CD4-positive, alpha-beta T cell treated with Interleukin-17A for 4 hours (primary cell): ENCODE measurements around the gene ACAD8.

Experiments
- DNase-seq: peaks from one replicate; pipeline ENCODE4 v3.0.0-alpha.2; 2020; ENCODE audit warnings: mixed read lengths

The ACAD8 gene

DNA sequence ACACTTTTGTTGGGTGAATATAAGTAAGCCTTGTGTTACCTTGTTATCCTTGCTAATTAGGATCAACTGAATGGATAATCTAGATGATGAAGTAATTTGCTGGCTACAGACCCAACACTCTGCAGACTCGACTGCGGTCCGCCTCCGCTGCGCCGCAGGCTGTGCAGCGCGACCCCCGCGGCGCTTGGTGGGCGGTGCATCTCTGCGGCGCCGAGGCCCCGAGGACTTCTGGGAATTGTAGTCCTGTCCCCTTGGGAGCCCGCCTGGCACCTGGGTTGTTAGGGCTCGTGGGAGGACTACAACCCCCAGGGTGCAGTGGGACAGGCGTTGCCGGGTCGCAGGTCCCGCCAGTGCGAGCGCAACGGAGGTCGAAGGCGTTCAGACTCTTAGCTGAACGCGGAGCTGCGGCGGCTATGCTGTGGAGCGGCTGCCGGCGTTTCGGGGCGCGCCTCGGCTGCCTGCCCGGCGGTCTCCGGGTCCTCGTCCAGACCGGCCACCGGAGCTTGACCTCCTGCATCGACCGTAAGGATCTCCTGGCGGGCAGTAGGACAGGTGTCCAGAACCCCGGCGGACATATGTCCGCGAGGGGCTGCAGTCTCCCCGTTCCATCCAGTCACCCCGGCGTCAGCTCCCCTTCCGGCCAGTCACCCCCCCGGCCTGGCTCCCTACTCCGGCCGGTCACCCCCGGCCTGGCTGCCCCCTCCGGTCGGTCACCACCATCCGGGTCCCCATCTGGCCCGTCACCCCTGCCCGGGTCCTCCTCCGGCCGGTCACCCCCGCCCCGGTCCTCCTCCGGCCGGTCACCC, at the start of gene ACAD8, which contains the start of gene THYN1:
ACAD8 (plus strand) TSS at position 381 of the 806 bp plus-strand sequence; CDS start at position 414, 33 bp downstream.
THYN1 (minus strand) TSS at position 165 of the 806 bp plus-strand sequence. CDS start 470 bp downstream, outside the sequence.
- DNase-seq = peak; percentile 95

DNA sequence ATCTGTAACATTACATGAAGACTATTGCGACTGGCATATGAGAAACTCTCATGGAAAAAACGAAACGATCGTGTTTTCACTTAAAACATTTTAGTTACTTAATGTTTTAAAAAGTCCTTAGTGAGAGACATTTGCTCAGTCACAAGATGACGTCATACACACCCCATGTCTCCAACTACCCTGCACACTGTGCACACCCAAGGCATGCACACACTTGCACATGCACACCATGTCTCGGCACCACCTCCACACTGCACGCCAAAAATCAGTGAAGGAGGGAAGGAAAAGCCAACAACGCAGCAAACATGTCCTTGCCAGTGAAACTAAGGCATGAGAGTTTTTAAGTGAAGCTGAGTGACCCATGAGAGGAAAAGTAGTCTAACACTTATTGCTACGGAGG, 47.6 kb upstream of the ACAD8 start:
- no peak for DNase-seq

DNA sequence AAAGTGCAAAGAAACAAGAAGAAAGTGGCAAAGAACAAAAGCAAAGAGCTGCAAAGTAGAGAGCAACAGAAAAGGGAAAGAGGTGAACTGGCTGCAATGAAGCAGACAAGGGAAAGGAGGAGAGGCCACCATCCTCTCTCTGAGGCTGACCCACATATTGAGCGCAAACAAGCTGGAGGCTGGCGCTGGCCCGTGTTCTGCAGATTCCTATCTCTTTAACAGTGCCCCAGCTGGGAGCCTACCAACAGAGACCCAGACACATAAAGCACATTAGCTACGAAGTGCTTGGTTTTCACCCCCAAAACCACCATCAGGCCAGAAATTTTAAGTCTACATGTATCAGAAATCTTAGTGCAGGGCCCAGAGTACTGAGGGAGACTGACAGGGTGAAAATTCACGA, 47.2 kb upstream of the ACAD8 start:
- no peak for DNase-seq

DNA sequence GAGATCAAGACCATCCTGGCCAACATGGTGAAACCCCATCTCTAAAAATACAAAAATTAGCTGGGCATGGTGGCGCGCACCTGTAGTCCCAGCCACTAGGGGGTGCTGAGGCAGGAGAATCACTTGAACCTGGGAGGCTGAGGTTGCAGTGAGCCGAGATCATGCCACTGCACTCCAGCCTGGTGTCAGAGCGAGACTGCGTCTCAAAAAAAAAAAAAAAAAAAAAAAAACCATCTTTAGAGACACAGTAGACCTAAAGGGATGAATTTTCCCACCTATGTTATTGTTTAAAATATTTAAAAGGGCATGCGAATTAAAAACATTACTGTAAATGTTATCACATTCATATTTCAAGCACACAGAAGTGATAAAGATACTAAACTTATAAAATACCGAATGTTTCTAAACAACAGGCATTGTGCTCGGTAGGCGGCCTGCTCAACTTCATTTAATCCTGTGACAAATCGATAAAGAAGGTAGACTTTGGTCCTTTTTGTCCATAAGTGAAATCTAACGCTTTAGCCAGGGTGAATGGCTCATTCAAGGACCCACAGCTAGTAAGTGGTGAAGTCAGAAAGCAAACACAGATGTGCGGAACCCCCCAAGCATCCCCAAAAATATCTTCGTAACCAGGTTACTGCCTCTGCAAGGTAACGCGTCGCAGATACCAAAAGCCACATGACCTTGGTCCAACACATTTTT, 45.7 kb upstream of the ACAD8 start:
- peak; percentile 71 for DNase-seq

DNA sequence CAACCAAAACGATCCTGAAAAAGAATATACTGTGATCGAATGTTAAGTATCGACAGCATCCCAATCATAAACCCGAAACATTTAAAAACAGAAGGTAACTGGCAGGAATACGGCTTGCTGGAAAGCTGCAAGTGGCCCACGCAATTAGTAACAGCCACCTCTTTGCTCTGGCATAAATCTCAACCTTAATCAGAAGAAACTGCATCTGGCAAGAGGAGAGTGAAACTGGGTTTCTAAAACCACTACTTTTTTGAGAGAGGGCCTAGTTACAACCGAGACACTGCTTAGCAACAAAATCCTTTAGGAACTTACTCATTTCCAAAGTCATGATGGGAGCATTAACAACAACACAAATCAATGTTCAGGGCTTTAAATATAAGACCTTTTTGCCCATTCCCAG, 37.5 kb upstream of the ACAD8 start:
- no peak for DNase-seq

DNA sequence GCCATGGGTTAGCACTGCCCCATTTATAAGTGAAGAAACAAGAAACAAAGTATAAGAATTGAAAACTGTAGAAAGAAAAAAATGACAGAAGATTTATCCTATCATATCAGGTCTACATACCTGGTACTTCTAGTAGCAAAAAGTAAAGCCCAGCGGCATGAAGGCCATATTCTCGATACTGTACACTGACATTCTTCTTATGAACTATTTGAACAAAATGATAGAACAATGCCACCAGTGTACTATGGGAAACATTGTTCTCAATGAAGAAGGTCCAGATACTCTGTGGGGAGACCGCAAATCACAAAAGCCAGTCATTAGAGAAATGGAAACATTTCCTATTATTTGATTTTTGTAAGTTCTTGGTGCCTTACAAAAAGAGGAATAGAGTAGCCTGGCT, 36.6 kb upstream of the ACAD8 start:
- no peak for DNase-seq

DNA sequence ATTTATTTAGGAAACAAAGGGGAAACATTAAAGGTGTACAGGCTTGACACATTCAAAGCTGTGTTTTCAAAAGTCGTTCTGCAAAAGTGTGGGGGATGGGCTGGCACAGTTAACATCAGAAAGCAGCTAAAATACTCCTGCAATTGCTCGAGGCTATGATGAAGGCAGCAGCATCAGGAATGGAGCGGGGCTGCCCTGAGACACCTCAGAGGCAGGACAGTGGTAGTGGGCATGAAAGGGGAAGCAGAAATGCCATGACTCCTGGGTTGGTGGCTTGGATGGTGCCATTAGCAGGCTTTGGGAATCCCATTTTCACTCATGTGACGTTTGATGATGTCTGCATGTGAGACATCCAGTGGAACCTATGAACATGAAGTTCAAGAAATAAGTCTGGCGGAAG, 30.2 kb upstream of the ACAD8 start:
- no peak for DNase-seq

DNA sequence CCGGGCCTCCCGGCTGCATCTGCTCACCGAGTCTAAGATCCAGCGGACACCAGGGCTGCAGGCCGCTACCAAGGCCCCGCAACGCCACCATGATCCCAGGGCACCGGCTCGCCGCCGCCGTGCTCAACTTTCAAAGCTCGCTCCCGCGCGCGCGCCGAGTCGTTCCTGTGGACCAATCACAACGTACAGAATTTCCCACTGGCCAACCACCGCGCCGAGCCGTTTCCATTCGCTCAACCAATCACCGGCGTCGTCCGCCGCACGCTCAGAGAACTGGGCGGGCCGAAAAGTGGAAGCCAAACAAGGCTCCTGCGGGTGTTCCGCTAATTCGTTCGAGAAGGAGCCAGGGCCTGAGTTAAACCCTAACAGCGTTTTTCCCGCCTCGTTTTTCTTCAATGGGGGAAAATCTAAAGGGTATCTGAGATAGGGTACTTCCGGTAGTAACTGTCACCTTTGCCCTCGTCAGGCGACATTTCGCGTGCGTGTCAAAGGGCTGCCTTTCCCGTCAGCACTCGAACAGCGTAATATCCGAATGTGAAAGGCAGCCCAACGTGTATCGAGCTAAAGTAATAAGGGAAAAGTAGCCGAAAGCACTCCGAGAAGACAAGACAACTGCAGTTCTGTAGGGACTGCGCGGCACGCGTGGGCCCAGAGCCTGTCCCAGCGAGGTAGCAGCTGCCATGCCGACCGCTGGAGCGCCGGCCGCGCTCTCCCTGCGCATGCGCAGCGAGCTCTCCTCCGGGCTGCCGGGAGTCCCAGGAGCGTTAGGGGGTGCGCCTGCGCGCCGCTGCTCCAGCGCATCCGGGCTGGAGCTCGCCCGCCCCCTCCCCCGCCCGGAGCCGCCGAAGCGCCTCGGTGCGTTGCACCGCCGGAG, 29.3 kb upstream of the ACAD8 start, which contains the start of the genes NCAPD3 and VPS26B:
NCAPD3 (minus strand) TSS at position 132 of the 874 bp plus-strand sequence; CDS start at position 91, 41 bp downstream.
VPS26B (plus strand) TSS at position 836 of the 874 bp plus-strand sequence. CDS start 452 bp downstream, outside the sequence.
- peak; percentile 96 for DNase-seq

DNA sequence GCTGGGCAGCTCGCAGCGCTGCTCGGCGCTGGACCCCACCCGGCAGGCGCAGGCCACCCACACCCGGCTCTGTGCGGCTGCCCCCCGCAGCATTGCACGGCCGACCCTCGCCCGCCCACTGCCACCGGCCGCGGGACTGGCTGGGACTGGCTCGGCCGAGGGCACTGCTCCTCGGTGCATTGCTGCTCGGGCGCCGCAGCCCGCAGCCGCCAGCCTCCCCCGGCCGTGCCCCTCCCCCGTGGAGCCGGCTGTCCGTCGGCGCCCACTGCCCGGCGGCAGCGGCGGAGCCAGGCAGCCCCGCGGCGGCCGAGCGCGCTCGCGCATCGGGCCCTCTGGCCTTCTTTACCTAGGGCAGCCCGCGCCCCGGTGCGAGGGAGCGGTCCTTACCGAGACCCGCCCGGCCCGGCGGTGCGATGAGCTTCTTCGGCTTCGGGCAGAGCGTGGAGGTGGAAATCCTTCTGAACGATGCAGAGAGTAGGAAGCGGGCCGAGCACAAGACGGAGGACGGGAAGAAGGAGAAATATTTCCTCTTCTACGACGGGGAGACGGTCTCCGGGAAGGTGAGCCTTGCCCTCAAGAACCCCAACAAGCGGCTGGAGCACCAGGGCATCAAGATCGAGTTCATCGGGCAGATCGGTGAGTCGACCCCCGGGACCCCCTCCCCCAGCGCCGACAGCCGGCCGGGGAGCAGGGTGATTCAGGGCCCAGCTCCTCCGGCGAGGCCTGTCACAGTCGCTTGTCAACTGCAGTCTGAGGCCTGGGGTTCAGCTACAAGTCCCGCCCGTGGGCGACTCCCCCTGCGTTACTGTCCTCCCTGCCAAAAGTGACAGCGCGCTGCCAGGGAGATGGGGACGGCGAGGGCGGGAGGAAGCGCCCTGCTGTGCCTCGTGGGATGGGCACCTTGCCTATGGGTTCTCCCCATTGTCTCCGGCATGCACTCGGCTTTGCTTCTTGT, 28.4 kb upstream of the ACAD8 start:
- peak; percentile 64 for DNase-seq

DNA sequence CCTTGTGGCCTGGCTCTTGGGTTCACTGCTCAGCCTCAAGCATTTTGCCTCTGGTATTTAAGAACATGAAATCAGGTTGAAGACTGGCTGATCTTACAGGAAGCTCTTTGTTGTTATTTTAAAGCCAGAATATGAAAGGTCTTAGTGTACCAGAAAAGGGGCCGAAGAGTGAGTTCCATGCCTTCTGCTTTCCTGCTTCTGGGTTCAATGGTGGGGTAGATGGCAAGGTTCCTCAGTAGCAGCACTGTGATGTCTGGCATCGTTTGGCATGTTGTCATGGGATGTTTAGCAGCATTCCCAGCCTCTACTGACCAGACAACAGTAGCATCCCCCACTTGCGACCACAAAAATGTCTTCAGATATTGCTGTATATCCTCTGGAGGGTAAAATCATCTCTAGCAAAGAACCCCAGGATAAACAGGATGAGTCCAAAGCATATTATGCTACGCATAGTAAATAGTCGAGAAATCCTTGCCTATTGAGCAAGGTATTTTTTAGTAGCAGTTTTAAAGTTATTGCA, 26.5 kb upstream of the ACAD8 start:
- DNase-seq = no peak

DNA sequence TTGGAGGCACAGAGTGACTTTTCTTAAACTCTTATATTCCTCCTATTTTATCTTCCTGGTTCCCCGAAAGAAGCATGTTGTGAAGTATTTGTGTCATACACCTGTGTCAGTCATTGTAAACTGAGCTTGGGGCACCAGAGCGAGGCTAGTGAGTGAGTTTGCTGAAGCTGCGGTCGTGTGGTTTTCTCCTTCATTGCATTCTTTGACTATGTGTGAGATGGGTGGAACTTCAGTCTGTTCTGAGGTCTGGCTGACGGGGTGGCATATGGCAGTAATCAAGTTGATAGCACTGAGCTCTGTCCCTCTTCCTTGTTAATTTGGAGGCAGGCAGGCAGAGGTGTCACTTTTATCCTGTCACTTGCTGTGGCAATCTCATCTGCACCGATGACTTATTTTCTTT, 24.7 kb upstream of the ACAD8 start:
- DNase-seq = peak; percentile 36

DNA sequence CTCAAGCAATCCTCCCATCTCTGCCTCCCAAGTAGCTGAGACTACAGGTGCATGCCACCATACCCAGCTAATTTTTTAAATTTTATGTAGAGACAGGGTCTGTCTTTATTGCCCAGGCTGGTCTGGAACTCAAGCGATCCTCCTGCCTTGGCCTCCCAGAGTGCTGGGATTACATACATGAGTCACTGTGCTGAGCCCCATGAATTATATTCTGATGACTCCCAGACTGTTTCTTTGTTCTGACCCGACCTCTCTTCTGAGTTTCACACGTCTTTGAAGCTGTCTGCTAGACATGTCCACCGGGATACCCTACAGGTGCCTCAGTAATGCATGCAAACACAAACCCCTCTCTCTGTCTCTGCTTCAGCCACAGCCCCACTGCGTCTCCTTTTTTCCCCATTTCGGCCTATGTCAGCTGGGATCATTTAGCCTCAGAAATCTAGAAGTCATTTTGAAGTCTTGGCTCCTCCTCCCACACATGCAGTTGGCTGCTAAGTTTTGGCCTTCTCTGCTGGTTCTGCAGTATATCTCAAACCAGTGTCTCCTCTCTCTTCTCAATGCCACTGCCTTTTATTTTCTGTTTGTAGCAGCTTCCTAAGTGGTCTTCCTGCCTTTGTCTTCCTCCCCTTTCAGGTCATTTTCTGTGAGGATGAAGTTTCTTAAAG, 24.1 kb upstream of the ACAD8 start:
- DNase-seq = no peak

DNA sequence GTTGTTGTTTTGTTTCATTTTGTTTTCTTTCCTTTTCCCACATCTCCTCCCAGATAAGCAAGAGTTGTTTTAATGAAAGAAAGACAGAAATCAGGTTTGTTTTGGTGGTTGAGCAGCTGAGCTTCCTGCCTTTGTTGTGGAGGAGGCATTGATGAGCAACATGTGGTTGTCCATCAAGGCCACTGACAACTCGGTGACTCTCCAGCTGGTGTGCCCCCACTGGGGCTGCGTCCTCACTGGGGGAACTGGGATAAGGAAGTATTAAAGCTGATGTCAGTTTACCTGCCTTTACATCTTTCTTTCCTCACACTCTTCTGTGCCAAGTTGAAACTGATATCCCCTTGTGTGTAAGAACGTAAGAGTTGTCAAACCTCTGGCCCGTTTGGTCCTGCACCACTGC, 23.0 kb upstream of the ACAD8 start:
- no peak for DNase-seq

DNA sequence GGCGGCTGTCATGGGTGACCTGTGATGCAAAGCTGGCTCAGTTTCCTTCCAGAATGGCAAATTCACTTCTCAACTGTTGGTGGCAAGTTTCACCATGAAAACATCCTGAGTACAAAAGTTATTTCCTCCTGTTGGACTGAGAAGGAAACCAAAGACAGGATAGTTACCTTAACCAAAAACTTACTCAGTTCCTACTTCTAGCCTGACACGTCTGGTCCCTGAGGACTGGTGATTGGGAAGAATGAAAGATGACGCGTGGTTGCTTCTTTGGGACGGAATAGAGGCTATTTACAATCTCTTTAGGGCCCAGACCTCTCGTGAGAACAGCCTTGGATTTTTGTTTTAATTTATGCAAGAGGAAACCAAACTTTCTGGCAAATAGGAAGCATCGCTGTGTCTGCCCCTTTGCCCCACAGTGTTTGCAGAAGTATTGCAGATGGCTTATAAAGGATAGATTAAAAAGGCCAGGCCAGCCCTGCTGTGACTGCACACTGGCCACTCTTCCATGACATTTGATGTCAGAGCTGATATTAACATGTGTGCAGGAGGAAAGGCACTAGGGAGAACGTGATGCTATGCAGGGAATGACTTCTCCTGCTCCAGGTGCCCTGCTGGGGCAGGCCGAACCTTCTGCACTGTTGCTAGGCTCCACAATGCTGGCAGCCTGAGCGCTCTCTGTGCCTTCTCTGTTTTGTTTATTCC, 21.3 kb upstream of the ACAD8 start:
- no peak for DNase-seq

DNA sequence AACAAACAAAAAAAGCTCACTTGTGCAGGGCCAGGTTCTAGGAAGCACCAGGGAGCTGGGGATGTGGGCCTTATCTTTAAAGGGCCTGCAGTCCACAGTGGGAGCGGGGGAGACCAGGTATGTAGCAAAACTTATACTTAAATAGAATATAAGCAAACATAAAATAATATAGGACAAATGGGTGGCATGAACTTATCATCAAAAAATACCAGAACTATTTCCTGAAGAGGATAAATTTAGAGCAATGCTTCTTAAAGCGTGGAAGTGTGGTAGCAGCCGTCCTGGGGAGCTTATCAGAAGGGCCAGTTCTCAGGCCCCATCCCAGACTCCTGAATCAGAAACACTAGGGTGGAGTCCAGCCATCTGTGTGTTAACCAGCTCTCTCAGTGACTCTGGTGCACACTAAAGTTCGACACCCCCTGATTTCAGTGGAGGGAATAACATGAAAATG, 19.6 kb upstream of the ACAD8 start:
- DNase-seq = no peak

DNA sequence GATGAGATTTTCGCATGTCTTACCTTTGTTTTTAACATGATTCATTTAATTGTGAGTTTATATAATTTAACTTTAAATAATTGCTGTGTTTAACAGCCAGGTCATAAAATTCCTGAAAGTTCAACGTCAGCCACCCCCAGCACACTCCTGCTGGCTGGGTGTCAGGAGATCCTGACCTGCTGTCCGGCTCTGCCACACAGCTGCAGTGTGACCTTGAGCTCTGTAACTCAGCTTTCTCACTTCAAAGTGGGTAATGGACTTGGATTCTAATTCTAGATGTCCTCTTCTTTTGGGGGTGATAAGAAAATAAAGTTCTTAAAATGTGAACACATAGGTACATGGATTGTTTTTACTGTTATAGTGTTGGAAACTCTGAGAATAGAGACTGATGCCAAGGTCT, 18.0 kb upstream of the ACAD8 start:
- DNase-seq = no peak

DNA sequence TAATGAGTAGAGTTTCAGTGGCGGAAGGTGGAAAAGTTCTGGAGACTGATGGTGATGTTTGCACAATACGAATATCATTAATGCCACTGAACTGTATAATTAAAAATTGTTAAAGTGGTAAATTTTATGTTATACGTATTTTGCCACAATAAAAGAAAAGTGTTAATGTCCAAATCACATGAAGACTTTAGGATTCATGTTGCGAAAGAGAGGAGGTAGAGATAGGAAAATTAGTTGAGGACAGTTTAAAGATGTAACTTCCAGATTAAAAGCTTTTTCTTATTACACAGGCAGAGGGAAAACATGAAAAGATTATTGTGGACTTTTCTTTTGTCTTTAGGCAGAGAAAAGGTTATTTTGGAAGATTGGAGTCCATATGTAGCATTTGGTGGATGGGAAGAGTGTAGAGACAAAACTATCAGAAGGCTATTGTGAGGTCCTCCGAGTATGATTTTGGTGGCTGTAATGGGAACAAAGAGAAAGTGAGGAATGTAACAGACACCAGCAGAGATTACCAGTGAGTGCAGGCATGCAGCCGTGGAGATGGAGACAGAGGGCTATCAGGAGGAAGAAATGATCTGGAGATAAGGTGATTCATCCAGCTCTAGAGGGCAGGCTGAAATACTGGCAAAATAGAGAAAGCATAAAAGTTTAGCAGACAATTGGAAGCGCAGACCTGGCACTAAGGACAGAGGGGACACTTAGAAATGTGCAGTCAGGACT, 16.4 kb upstream of the ACAD8 start:
- DNase-seq = no peak

DNA sequence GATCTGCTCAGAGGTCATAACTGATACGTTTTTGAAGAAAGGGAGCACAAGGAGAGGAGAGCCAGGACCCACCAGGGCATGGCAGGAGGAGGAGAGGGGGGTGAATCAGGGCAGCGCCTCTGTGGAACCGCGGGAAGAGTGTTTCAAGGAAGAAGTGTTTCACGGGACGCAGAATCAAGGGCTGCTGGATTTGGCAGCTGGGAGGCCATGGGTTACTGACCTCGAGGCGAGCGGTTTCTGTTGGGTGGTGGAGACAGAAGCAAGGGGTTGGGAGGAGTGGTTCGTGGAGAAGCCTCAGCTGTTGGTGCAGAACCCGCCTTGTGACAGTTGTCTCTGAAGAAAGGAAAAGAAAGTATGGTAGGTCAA, 15.8 kb upstream of the ACAD8 start:
- no peak for DNase-seq

DNA sequence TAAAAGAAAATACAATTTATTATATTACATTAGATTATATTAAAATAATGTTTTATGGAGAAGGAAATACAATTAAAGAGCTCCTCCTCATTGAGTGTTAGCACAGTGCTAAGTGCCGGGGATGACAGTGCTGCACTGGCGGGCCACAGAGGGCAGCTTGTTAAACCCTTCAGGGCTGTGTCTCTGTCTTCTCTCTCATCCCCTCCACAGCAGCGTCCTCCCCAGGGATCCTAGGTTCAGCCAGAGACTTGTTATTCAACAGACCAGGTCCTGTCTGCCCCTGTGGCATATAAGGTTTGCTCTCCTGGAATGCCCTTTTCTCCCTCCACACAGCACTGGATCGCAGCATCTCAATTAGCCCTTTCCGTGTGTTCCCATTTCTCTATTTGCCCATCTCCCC, 14.4 kb upstream of the ACAD8 start:
- no peak for DNase-seq

DNA sequence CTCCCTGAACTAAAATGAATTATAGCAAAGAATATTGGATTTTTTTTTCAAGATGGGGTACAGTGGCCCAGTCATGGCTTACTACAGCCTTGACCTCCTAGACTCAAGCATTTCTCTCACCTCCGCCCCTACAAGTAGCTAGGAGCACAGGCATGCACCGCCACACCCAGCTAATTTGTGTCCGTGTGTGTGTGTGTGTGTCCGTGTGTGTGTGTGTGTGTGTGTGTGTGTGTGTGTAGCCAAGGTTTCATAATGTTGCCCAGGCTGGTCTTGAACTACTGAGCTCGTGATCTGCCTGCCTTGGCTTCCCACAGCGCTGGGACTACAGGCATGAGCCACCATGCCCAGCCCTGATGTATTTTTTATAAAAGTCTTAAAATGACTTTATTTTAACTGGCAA, 12.8 kb upstream of the ACAD8 start:
- DNase-seq = no peak
